Measurements from ENCODE around the gene SAMD4A.

Gene SAMD4A

DNA sequence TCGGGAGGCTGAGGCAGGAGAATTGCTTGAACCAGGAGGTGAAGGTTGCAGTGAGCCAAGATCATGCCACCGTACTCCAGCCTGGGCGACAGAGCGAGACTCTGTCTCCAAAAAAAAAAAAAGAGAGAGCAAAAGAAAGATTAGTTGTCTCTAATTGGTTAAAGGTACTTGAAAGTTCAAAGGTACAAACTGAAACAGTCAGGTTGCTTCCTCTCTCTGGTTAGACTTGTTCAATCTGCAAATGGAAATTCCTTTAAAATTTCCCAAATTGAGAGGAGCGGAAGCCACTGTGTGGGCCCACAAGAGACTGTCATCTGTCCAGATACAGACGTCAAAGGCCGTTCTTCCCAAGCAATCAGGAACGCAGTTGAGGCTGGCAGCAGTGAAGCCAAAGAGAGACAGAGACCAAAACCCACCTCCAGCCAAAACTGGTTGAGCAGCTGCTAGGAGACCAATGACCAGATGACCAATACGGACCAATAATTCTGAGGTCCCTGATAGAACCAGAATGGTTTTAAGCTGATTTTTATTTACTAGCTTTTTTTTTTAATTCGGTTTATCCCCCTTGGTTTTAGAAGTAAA, 272.1 kb downstream of the SAMD4A start:
- no peaks in the 10 kb centered on the region for H3K4me1 ChIP-seq (ENCODE audit: control insufficient read depth in 1 of 2, insufficient read depth in 1 of 2, low read depth in 1 of 2, low read length in 1 of 2)
- H3K27ac ChIP-seq = no peak overlapping the region
- peaks cover 8% of the 10 kb centered on the region for H3K36me3 ChIP-seq
- TF ChIP-seq, protein P1, sequence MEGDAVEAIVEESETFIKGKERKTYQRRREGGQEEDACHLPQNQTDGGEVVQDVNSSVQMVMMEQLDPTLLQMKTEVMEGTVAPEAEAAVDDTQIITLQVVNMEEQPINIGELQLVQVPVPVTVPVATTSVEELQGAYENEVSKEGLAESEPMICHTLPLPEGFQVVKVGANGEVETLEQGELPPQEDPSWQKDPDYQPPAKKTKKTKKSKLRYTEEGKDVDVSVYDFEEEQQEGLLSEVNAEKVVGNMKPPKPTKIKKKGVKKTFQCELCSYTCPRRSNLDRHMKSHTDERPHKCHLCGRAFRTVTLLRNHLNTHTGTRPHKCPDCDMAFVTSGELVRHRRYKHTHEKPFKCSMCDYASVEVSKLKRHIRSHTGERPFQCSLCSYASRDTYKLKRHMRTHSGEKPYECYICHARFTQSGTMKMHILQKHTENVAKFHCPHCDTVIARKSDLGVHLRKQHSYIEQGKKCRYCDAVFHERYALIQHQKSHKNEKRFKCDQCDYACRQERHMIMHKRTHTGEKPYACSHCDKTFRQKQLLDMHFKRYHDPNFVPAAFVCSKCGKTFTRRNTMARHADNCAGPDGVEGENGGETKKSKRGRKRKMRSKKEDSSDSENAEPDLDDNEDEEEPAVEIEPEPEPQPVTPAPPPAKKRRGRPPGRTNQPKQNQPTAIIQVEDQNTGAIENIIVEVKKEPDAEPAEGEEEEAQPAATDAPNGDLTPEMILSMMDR (IDR thresholded peaks at IDR 0.05) = no peak
- no peaks in the 10 kb centered on the region for H3K27me3 ChIP-seq
- H3K4me3 ChIP-seq (ENCODE audit: low read depth in 1 of 2, low read length in 1 of 2) = no peak overlapping the region
- H3K9me3 ChIP-seq = no peaks in the 10 kb centered on the region

DNA sequence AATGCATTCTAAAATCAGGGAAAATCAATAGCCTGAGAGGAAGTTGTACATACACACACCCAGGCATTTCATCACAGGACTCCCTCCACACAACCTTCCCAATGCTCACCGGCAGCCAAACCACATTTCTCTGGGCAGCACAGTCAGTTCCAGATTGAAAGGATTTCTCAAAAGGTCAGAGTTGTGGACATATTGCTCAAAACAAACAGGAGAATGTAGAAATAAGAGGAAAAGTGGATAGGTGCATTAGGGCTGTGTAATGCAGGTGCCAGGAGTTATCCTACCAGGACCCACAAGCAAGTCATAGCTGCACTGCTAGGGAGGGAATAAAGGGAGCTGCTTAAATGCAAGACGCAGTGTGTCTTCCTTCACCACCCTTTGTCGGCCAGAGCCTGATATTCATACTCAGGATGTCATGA, 272.8 kb downstream of the SAMD4A start:
- Histone ChIP-seq H3K9me3 (no peaks in the 10 kb centered on the region), H3K27ac (no peak overlapping the region), H3K27me3 (no peaks in the 10 kb centered on the region), H3K36me3 (peaks cover 8% of the 10 kb centered on the region), H3K4me3 (ENCODE audit: low read depth in 1 of 2, low read length in 1 of 2) (no peak overlapping the region), H3K4me1 (ENCODE audit: control insufficient read depth in 1 of 2, insufficient read depth in 1 of 2, low read depth in 1 of 2, low read length in 1 of 2) (no peaks in the 10 kb centered on the region)
- TF ChIP-seq, protein P1 (IDR thresholded peaks at IDR 0.05) = no peak

DNA sequence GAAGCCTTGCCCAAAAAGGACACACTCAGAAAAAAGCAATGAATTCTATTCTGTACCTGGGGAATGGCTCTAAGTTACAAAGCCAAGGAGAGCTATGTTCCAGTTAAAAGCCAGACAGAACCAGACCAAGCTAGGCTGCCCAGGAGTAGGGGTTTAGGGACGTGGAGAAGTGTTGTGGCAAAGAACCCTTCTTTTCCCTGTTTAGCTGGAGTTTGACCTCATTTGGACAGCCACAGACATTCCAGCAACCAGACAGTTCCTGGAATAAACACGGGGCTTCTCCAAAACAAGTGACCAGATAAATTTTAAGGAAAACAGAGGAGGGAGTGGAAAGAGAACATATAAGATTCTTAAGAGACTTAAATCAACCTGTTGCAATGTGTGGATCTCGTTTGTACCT, 273.4 kb downstream of the SAMD4A start:
- Histone ChIP-seq H3K36me3 (peaks cover 8% of the 10 kb centered on the region), H3K4me3 (ENCODE audit: low read depth in 1 of 2, low read length in 1 of 2) (no peak overlapping the region), H3K4me1 (ENCODE audit: control insufficient read depth in 1 of 2, insufficient read depth in 1 of 2, low read depth in 1 of 2, low read length in 1 of 2) (no peaks in the 10 kb centered on the region), H3K27me3 (no peaks in the 10 kb centered on the region), H3K27ac (no peak overlapping the region), H3K9me3 (no peaks in the 10 kb centered on the region)
- TF ChIP-seq, protein P1 (IDR thresholded peaks at IDR 0.05) = no peak

DNA sequence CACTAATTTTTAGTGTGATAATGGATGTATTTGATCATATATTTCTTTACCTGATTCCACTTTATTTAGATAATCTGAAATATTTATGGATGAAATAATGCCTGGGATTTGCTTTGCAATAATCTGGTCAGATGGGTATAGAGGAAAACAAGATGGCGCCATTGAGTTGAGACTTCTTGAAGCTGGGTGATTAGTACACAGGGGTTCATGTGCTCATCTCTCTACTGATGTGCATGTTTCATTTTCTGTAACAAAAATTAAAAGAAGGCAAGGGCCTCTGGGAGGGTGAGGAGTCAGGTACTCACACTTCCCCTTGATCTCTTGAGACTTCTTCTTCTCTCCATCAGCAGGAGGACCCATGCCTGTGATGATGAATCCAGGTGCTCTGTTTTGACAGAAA, 273.9 kb downstream of the SAMD4A start:
- H3K4me1 ChIP-seq (ENCODE audit: control insufficient read depth in 1 of 2, insufficient read depth in 1 of 2, low read depth in 1 of 2, low read length in 1 of 2) = no peaks in the 10 kb centered on the region

More for the DNA sequence above, 273.9 kb downstream of the SAMD4A start:
- Histone ChIP-seq H3K4me3 (ENCODE audit: low read depth in 1 of 2, low read length in 1 of 2) (no peak overlapping the region), H3K36me3 (peaks cover 8% of the 10 kb centered on the region), H3K9me3 (no peaks in the 10 kb centered on the region), H3K27me3 (no peaks in the 10 kb centered on the region), H3K27ac (no peak overlapping the region)
- TF ChIP-seq, protein P1 (IDR thresholded peaks at IDR 0.05) = no peak
